ENCODE results near the gene POU2F1.

DNA sequence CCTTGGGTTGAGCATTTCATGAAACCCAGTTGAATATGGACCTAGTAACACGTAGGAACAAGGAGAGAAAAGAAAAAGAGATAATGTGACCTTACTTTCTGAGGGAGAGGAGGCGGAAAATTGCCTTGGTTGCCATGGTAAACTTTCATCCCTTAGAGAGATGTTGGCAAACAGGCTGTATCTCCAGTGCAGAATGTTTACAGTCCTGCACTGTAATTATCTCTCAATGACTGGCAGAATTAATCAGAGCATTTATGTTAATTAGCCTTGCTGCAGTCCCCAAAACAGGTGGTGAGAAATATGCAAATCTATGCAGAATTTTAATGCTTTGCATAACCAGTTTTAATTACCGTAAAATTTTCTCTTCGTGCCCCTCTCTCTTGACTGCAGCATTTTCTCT, 150.3 kb downstream of the POU2F1 start:
- TF ChIP-seq EZH2 (IDR thresholded peaks at IDR 0.05; ENCODE audit: low read depth, unreplicated experiment) (no peak), POLR2AphosphoS5 (IDR thresholded peaks at IDR 0.05; ENCODE audit: low read depth) (no peak), CREB1 (CRISPR knock-in tag; IDR thresholded peaks at IDR 0.05; ENCODE audit: low read depth) (no peak), EZH2phosphoT487 (IDR thresholded peaks at IDR 0.05; ENCODE audit: unreplicated experiment) (no peak), JUNB (IDR thresholded peaks at IDR 0.05; ENCODE audit: unreplicated experiment) (no peak), NANOG (IDR thresholded peaks at IDR 0.05; ENCODE audit: borderline replicate concordance) (no peak), ZNF331 (CRISPR knock-in tag; IDR thresholded peaks at IDR 0.05; ENCODE audit: low read depth) (no peak), ZNF114 (CRISPR knock-in tag; IDR thresholded peaks at IDR 0.05) (no peak)
- TF ChIP-seq, protein P1, sequence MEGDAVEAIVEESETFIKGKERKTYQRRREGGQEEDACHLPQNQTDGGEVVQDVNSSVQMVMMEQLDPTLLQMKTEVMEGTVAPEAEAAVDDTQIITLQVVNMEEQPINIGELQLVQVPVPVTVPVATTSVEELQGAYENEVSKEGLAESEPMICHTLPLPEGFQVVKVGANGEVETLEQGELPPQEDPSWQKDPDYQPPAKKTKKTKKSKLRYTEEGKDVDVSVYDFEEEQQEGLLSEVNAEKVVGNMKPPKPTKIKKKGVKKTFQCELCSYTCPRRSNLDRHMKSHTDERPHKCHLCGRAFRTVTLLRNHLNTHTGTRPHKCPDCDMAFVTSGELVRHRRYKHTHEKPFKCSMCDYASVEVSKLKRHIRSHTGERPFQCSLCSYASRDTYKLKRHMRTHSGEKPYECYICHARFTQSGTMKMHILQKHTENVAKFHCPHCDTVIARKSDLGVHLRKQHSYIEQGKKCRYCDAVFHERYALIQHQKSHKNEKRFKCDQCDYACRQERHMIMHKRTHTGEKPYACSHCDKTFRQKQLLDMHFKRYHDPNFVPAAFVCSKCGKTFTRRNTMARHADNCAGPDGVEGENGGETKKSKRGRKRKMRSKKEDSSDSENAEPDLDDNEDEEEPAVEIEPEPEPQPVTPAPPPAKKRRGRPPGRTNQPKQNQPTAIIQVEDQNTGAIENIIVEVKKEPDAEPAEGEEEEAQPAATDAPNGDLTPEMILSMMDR (conservative IDR thresholded peaks at IDR 0.05; ENCODE audit: low read depth in 2 of 2) = no peak
- TF ChIP-seq, protein P2, sequence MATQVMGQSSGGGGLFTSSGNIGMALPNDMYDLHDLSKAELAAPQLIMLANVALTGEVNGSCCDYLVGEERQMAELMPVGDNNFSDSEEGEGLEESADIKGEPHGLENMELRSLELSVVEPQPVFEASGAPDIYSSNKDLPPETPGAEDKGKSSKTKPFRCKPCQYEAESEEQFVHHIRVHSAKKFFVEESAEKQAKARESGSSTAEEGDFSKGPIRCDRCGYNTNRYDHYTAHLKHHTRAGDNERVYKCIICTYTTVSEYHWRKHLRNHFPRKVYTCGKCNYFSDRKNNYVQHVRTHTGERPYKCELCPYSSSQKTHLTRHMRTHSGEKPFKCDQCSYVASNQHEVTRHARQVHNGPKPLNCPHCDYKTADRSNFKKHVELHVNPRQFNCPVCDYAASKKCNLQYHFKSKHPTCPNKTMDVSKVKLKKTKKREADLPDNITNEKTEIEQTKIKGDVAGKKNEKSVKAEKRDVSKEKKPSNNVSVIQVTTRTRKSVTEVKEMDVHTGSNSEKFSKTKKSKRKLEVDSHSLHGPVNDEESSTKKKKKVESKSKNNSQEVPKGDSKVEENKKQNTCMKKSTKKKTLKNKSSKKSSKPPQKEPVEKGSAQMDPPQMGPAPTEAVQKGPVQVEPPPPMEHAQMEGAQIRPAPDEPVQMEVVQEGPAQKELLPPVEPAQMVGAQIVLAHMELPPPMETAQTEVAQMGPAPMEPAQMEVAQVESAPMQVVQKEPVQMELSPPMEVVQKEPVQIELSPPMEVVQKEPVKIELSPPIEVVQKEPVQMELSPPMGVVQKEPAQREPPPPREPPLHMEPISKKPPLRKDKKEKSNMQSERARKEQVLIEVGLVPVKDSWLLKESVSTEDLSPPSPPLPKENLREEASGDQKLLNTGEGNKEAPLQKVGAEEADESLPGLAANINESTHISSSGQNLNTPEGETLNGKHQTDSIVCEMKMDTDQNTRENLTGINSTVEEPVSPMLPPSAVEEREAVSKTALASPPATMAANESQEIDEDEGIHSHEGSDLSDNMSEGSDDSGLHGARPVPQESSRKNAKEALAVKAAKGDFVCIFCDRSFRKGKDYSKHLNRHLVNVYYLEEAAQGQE (IDR thresholded peaks at IDR 0.05; ENCODE audit: unreplicated experiment) = no peak
- TF ChIP-seq, protein P3, sequence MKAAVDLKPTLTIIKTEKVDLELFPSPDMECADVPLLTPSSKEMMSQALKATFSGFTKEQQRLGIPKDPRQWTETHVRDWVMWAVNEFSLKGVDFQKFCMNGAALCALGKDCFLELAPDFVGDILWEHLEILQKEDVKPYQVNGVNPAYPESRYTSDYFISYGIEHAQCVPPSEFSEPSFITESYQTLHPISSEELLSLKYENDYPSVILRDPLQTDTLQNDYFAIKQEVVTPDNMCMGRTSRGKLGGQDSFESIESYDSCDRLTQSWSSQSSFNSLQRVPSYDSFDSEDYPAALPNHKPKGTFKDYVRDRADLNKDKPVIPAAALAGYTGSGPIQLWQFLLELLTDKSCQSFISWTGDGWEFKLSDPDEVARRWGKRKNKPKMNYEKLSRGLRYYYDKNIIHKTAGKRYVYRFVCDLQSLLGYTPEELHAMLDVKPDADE (IDR thresholded peaks at IDR 0.05) = no peak
- TF ChIP-seq, protein P4, sequence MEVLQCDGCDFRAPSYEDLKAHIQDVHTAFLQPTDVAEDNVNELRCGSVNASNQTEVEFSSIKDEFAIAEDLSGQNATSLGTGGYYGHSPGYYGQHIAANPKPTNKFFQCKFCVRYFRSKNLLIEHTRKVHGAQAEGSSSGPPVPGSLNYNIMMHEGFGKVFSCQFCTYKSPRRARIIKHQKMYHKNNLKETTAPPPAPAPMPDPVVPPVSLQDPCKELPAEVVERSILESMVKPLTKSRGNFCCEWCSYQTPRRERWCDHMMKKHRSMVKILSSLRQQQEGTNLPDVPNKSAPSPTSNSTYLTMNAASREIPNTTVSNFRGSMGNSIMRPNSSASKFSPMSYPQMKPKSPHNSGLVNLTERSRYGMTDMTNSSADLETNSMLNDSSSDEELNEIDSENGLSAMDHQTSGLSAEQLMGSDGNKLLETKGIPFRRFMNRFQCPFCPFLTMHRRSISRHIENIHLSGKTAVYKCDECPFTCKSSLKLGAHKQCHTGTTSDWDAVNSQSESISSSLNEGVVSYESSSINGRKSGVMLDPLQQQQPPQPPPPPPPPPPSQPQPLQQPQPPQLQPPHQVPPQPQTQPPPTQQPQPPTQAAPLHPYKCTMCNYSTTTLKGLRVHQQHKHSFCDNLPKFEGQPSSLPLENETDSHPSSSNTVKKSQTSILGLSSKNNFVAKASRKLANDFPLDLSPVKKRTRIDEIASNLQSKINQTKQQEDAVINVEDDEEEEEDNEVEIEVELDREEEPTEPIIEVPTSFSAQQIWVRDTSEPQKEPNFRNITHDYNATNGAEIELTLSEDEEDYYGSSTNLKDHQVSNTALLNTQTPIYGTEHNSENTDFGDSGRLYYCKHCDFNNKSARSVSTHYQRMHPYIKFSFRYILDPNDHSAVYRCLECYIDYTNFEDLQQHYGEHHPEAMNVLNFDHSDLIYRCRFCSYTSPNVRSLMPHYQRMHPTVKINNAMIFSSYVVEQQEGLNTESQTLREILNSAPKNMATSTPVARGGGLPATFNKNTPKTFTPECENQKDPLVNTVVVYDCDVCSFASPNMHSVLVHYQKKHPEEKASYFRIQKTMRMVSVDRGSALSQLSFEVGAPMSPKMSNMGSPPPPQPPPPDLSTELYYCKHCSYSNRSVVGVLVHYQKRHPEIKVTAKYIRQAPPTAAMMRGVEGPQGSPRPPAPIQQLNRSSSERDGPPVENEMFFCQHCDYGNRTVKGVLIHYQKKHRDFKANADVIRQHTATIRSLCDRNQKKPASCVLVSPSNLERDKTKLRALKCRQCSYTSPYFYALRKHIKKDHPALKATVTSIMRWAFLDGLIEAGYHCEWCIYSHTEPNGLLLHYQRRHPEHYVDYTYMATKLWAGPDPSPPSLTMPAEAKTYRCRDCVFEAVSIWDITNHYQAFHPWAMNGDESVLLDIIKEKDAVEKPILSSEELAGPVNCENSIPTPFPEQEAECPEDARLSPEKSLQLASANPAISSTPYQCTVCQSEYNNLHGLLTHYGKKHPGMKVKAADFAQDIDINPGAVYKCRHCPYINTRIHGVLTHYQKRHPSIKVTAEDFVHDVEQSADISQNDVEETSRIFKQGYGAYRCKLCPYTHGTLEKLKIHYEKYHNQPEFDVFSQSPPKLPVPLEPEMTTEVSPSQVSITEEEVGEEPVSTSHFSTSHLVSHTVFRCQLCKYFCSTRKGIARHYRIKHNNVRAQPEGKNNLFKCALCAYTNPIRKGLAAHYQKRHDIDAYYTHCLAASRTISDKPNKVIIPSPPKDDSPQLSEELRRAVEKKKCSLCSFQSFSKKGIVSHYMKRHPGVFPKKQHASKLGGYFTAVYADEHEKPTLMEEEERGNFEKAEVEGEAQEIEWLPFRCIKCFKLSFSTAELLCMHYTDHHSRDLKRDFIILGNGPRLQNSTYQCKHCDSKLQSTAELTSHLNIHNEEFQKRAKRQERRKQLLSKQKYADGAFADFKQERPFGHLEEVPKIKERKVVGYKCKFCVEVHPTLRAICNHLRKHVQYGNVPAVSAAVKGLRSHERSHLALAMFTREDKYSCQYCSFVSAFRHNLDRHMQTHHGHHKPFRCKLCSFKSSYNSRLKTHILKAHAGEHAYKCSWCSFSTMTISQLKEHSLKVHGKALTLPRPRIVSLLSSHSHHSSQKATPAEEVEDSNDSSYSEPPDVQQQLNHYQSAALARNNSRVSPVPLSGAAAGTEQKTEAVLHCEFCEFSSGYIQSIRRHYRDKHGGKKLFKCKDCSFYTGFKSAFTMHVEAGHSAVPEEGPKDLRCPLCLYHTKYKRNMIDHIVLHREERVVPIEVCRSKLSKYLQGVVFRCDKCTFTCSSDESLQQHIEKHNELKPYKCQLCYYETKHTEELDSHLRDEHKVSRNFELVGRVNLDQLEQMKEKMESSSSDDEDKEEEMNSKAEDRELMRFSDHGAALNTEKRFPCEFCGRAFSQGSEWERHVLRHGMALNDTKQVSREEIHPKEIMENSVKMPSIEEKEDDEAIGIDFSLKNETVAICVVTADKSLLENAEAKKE (CRISPR knock-in tag; IDR thresholded peaks at IDR 0.05) = no peak
